HG02571 (cell line): ENCODE data around the gene LZTFL1.

Source experiments
- ATAC-seq: cut with Tn5 transposase; IDR thresholded peaks from one replicate; pipeline ENCODE4 v1.9.1; 2021; ENCODE audit warnings: mild to moderate bottlenecking, moderate library complexity; ENCODE audit not compliant: unreplicated experiment

Gene LZTFL1

DNA sequence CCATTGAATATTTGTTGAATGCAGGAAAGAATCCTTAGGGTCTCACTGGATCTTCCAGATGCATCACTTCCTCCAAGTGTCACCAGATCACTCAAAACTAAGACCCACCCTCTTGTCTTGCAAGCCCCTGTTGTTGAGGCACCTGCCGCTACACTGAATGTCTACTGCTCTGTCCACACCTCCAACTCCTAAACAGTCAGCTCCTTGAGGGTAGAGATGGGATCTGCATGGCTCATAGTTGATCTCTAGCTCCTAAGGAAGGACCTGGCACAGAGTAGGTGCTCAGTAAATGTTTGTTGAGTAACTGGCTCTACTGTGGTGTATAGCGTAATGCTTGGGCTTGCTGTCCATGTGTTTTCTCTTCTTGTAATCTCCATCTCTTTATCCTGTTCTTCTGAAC, 54.4 kb downstream of the LZTFL1 start:
- ATAC-seq, result no peak

- no peak for ATAC-seq
Measured at GRCh38 chr3:45786801-45787495, 55.0 kb downstream of the LZTFL1 start.

- ATAC-seq, result no peak
Measured at GRCh38 chr3:45785605-45786150, 56.2 kb downstream of the LZTFL1 start.

- no peak for ATAC-seq
Measured at GRCh38 chr3:45783667-45784066, 58.3 kb downstream of the LZTFL1 start.

DNA sequence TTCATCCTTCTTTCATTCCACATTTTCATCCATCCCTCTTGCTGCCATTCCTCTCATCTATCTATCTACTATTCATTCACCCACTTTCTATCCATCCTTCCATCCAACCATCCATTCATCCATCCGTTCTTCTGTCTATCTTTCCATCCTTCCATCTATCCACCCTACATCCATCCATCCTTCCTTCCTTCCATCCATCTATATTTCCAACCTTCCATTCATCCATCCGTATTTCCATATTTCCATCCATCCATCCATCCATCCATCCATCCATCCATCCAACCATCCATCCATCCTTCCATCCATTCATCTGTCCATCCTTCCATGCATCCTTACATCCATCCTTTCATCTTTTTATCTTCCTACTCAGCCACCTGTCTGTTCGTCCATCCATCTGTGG, 59.5 kb downstream of the LZTFL1 start:
- no peak for ATAC-seq

- ATAC-seq, result no peak
Measured at GRCh38 chr3:45781841-45782240, 60.1 kb downstream of the LZTFL1 start.

DNA sequence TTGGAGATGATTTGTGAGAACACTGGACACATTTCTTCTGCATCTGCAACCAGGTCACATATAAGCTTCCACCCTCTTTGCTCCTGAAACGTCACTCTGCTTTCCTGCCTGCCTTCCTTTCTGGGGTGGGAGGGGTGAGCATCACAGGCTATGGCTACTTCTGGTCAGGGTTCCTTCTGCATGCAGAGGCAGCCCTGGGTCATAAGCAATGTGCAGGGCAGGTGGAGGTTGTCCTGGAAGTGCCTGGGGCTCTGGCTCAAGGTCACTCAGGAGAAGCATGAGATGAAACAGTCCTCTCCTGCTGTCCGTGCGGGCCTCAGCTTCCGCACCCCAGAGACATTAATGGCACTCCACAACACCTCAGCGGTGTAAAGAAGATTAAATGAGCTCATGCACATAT, 60.6 kb downstream of the LZTFL1 start:
- no peak for ATAC-seq

GRCh38 chr3:45779746-45780735, 61.9 kb downstream of the LZTFL1 start:
- no peak for ATAC-seq

DNA sequence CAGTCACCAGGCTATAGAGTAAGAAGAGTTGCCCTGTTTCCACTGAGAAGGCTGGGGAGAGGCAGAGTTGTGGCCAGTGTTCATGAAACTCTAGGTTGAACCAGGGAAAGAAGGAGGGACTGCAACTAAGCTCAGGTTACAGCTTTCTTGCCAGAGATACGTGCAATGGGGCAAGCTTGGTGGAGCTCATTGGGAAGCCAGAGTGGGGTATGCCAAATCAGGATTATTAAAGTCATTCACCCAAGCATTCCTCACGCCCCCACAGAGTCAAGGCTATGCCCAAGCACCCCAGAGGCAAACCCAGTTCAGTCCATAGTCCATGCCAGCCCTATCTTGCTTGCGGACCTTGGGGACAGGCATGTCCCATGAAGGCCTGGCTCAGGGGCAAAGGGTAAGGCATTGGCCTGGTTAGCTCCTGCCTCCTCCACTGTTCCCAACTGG, 63.1 kb downstream of the LZTFL1 start:
- no peak for ATAC-seq

- no peak for ATAC-seq
Measured at GRCh38 chr3:45777746-45778386, 64.1 kb downstream of the LZTFL1 start.

DNA sequence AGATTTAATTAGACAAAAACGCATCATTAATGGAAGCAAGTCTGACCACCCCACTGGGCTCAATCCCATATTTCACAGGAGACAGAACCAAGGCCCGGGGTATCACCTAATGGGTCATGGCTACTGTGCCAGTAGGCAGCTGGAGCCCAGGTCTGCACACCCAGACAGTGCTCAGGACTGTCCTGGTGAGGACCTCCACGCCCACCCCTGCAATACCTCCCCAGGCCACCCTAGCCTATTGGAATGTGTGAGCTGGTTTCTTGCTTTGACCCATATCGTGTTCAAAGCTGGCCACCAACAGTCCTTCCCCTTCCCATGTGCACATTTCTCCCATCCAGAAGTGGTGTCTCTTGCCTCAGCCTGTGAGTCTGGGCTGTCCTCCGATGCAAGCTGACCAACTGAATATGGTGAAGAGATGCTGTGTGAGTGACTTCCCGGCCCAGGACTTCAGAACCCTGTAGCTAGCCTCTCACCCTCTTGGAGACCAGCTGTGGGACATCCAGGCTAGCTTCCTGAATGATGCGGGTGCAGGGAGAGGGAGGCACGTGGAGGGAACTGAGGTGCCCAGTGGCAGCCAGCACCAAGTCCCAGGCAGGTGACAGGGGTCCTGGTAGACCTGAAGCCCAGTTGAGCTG, 64.7 kb downstream of the LZTFL1 start:
- no peak for ATAC-seq

DNA sequence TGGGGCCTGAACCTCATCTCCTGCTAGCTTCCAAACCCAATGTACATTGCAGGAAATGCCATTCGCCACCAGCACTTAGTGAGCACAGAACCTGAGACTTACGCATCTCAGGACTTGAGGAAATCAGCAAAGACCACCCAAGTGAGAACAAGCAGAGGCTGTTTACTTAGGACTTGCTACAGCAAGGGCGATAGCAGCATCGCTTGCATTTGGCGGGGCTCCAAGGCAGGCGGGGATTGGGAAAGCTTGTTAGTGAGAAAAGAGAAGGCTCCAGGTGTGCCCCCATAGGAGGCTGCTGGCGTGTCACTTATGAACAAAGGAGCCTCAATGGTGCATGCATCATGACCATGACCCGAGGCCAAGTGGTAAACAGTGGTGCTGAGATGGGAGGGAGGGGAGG, 65.3 kb downstream of the LZTFL1 start:
- no peak for ATAC-seq

GRCh38 chr3:45776301-45776595, 65.7 kb downstream of the LZTFL1 start:
- no peak for ATAC-seq

GRCh38 chr3:45775571-45776300, 66.2 kb downstream of the LZTFL1 start:
- ATAC-seq, result no peak

- ATAC-seq, result no peak
Measured at GRCh38 chr3:45774581-45775521, 67.1 kb downstream of the LZTFL1 start.

DNA sequence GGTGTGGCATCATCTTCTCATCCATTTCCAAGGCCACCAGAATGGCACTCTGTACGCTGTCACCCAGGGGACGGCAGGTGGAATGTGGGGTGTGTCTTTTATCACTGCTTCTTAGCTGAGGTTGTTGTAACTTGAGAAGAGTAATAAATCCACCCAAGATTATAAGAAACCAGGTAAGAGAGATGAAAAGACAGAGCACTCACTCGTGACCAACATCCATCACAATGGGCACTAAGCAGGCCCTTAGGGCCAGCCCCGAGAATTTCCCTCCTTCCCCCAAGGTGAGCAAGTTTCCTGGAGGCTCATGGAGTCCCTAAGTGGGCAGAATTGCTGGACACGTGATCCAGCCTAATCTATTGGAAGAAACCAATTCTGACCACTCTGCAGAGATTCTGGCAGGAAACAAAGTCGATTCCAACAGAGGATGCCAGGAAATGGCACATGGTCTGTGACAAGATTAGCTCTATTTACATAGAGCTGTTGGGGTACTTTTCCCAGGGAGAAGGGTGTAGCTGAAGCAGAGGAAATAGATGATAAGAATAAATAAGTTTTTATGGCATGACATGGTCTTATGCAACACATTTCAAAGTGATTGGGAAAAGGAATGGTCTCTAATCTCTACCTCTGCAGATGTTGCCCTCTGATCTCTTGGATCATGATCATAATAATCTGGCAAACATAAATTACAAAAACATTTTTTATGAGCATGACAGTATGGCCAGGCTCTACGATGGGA, 68.0 kb downstream of the LZTFL1 start:
- ATAC-seq, result no peak
